HCT116 (cell line): ENCODE measurements around the gene FGF14. TPM values are rescaled to one million over a fixed set of nuclear protein-coding genes. Genes with fewer than 3 reads are reported as not detected.

Source experiments
- ATAC-seq: fragments of 200-7000 bp; cut with Tn5 transposase; 2 replicates; pipeline ENCODE4 v1.9.1; 2020; ENCODE audit warnings: mild to moderate bottlenecking, moderate library complexity
- BruUV-seq: library from RNA; stranded (reverse); fragments of 400-500 nt; replicated peaks from 2 replicates; lab custom pipeline; 2021; lab: Mats Ljungman, UMichigan
- CTCF ChIA-PET: fragments of 300-600 bp; sonication (Branson Sonifier 250); formaldehyde crosslinking; loops from one replicate; lab custom pipeline; 2021; ENCODE audit warnings: antibody characterized with exemption; lab: Charles Lee
- POLR2A ChIA-PET: fragments of 300-600, 350-600 bp; sonication (Branson Sonifier 250); formaldehyde crosslinking; loops from one replicate; lab custom pipeline; 2021; ENCODE audit warnings: antibody characterized with exemption; lab: Charles Lee
- RAD21 ChIA-PET, 2 experiments: fragments of 300-600 bp; sonication (Branson Sonifier 250); formaldehyde crosslinking; loops; one replicate each; lab custom pipeline; 2023; ENCODE audit warnings: low total read pairs in 2 of 2; ENCODE audit not compliant: uncharacterized antibody in 2 of 2, unreplicated experiment in 2 of 2, low non-redundant PET in 1 of 2; lab: Charles Lee
- DNase-seq: peaks from one replicate; pipeline ENCODE4 v3.0.0-alpha.2; 2010; ENCODE audit warnings: low read depth, low spot score
- H2AFZ ChIP-seq: fragments of 200-600 bp; shearing (Covaris generic), sonication (generic); 2 replicates; pipeline ENCODE4 v1.6.1; 2017; ENCODE audit warnings: low read depth, mixed run types, mixed read lengths, antibody characterized with exemption, low read length; ENCODE audit not compliant: poor library complexity, severe bottlenecking
- H3K27ac ChIP-seq: 2 replicates; pipeline ENCODE4 v1.5.1; 2012; ENCODE audit warnings: low read depth, low read length
- H3K27me3 ChIP-seq: fragments of 200-600 bp; sonication (generic); 2 replicates; pipeline ENCODE4 v1.6.1; 2016; ENCODE audit warnings: mixed run types, low read length, mixed read lengths; ENCODE audit not compliant: insufficient read depth
- H3K36me3 ChIP-seq, 2 experiments: fragments of 200-500 bp in 1 of 2; fragments of 200-600 bp in 1 of 2; sonication (Bioruptor generic) in 1 of 2; sonication (generic) in 1 of 2; 2 replicates each; pipeline versions ENCODE4 v1.5.1 to v1.6.1; 2014 to 2016; ENCODE audit warnings: low read length in 2 of 2, inconsistent platforms in 1 of 2, mixed read lengths in 1 of 2, mixed run types in 1 of 2; ENCODE audit not compliant: insufficient read depth in 2 of 2, control insufficient read depth in 1 of 2
- H3K4me1 ChIP-seq, 2 experiments: fragments of 200-600 bp in 1 of 2; sonication (generic) in 1 of 2; 2 replicates each; pipeline versions ENCODE4 v1.5.1 to v1.6.1; 2012 to 2017; ENCODE audit warnings: low read length in 2 of 2, inconsistent platforms in 1 of 2, mild to moderate bottlenecking in 1 of 2, mixed read lengths in 1 of 2, mixed run types in 1 of 2, moderate library complexity in 1 of 2; ENCODE audit not compliant: insufficient read depth in 2 of 2, control insufficient read depth in 1 of 2
- H3K4me2 ChIP-seq: fragments of 200-600 bp; sonication (generic); 2 replicates; pipeline ENCODE4 v1.6.1; 2017; ENCODE audit warnings: mixed run types, low read length, mixed read lengths
- H3K4me3 ChIP-seq, 2 experiments: fragments of 200-600 bp in 1 of 2; sonication (generic) in 1 of 2; replicated peaks in 1 of 2; 2 replicates each; pipeline ENCODE4 v1.5.1; 2011 to 2016; ENCODE audit warnings: low read length in 2 of 2, control low read depth in 1 of 2, low read depth in 1 of 2, mild to moderate bottlenecking in 1 of 2, mixed read lengths in 1 of 2, mixed run types in 1 of 2
- H3K79me2 ChIP-seq: fragments of 200-600 bp; sonication (generic); 2 replicates; pipeline ENCODE4 v1.6.1; 2017; ENCODE audit warnings: mild to moderate bottlenecking, mixed run types, low read length, moderate library complexity, mixed read lengths; ENCODE audit not compliant: insufficient read depth
- H3K9ac ChIP-seq: fragments of 200-600 bp; sonication (generic); 2 replicates; pipeline ENCODE4 v1.6.1; 2016; ENCODE audit warnings: low read length, mixed read lengths
- H3K9me2 ChIP-seq: fragments of 200-600 bp; sonication (generic), shearing (Covaris generic); 2 replicates; pipeline ENCODE4 v1.6.1; 2017; ENCODE audit warnings: mixed run types, mild to moderate bottlenecking, moderate library complexity; ENCODE audit not compliant: insufficient read depth
- H3K9me3 ChIP-seq, 2 experiments: fragments of 200-500 bp in 1 of 2; fragments of 200-600 bp in 1 of 2; sonication (Bioruptor generic) in 1 of 2; sonication (generic) in 1 of 2; 2 replicates each; pipeline ENCODE4 v1.6.1; 2014 to 2017; ENCODE audit warnings: low read length in 2 of 2, mixed read lengths in 2 of 2, inconsistent platforms in 1 of 2, low read depth in 1 of 2, mild to moderate bottlenecking in 1 of 2, mixed run types in 1 of 2, moderate library complexity in 1 of 2; ENCODE audit not compliant: control insufficient read depth in 1 of 2, insufficient read depth in 1 of 2
- H4K20me1 ChIP-seq: fragments of 200-600 bp; sonication (generic), shearing (Covaris generic); 2 replicates; pipeline ENCODE4 v1.6.1; 2017; ENCODE audit warnings: mixed run types, mild to moderate bottlenecking, moderate library complexity; ENCODE audit not compliant: insufficient read depth
- CEBPB ChIP-seq: IDR thresholded peaks from 2 replicates; pipeline ENCODE4 v1.6.1; 2012; ENCODE audit warnings: low read depth
- EZH2 ChIP-seq: fragments of 200-600 bp; sonication (generic); IDR thresholded peaks from 2 replicates; pipeline ENCODE4 v1.6.1; 2017; ENCODE audit warnings: antibody characterized with exemption, mixed run types
- EZH2phosphoT487 ChIP-seq: fragments of 200-600 bp; IDR thresholded peaks from 2 replicates; pipeline ENCODE4 v1.6.1; 2018; ENCODE audit warnings: antibody characterized with exemption, borderline replicate concordance
- FOSL1 ChIP-seq: IDR thresholded peaks from 2 replicates; pipeline ENCODE4 v1.6.1; 2012; ENCODE audit warnings: low read depth
- POLR2A ChIP-seq: IDR thresholded peaks from 2 replicates; pipeline ENCODE4 v1.7.0; 2011; ENCODE audit warnings: borderline replicate concordance; ENCODE audit not compliant: insufficient read depth, insufficient read length; ENCODE audit errors: extremely low read depth
- POLR2AphosphoS5 ChIP-seq: IDR thresholded peaks from 2 replicates; pipeline ENCODE4 v1.6.1; 2011; ENCODE audit warnings: mild to moderate bottlenecking, low read depth, low read length, moderate library complexity
- RAD21 ChIP-seq: IDR thresholded peaks from 2 replicates; pipeline ENCODE4 v1.6.1; 2012; ENCODE audit warnings: low read depth, mild to moderate bottlenecking
- REST ChIP-seq: IDR thresholded peaks from 2 replicates; pipeline ENCODE4 v1.6.1; 2012; ENCODE audit warnings: low read depth
- SRF ChIP-seq: IDR thresholded peaks from 2 replicates; pipeline ENCODE4 v1.6.1; 2012; ENCODE audit warnings: low read depth
- TCF7L2 ChIP-seq: IDR thresholded peaks from 2 replicates; pipeline ENCODE4 v1.7.0; 2011; ENCODE audit warnings: borderline replicate concordance, inconsistent platforms; ENCODE audit not compliant: insufficient read depth, insufficient read length; ENCODE audit errors: extremely low read depth
- ZNF274 ChIP-seq: fragments of 200-500 bp; sonication (Bioruptor generic); IDR thresholded peaks from 2 replicates; pipeline ENCODE4 v1.6.1; 2014; ENCODE audit warnings: mild to moderate bottlenecking, low read depth, low read length, inconsistent platforms
- intact Hi-C: fragments of 100-400 bp; cut with micrococcal nuclease; formaldehyde crosslinking; loops from 2 replicates; pipeline ENCODE4 v1.10.0; 2022
- total RNA-seq: library from RNA; stranded (reverse); gene quantifications from one replicate; pipeline ENCODE4 v1.2.1, GENCODE V29; 2021; ENCODE audit not compliant: unreplicated experiment
- TF ChIP-seq, protein P1 (sequence below): IDR thresholded peaks from 2 replicates; pipeline ENCODE4 v1.6.1; 2011; ENCODE audit warnings: mild to moderate bottlenecking, low read length, moderate library complexity; ENCODE audit not compliant: insufficient replicate concordance; ENCODE audit errors: extremely low read depth
- TF ChIP-seq, protein P2 (sequence below): IDR thresholded peaks from 2 replicates; pipeline ENCODE4 v1.6.1; 2012

Gene FGF14
- total RNA-seq, 1 experiment from 2014 or later, result not detected

GRCh38 chr13:102236830-102237229 is 165.0 kb downstream of the FGF14 start:
- ATAC-seq (no peak), DNase-seq (no peak)
- no peaks in the 10 kb centered on the region for H3K27me3 ChIP-seq
- BruUV-seq, result no TSS peak
- RAD21 ChIA-PET, result no interaction called here
- TF ChIP-seq REST (no peak), SRF (no peak), POLR2A (no peak), ZNF274 (no peak), CEBPB (no peak), POLR2AphosphoS5 (no peak), TCF7L2 (no peak), RAD21 (no peak), EZH2 (no peak), EZH2phosphoT487 (no peak), FOSL1 (no peak)
- TF ChIP-seq, protein P1, sequence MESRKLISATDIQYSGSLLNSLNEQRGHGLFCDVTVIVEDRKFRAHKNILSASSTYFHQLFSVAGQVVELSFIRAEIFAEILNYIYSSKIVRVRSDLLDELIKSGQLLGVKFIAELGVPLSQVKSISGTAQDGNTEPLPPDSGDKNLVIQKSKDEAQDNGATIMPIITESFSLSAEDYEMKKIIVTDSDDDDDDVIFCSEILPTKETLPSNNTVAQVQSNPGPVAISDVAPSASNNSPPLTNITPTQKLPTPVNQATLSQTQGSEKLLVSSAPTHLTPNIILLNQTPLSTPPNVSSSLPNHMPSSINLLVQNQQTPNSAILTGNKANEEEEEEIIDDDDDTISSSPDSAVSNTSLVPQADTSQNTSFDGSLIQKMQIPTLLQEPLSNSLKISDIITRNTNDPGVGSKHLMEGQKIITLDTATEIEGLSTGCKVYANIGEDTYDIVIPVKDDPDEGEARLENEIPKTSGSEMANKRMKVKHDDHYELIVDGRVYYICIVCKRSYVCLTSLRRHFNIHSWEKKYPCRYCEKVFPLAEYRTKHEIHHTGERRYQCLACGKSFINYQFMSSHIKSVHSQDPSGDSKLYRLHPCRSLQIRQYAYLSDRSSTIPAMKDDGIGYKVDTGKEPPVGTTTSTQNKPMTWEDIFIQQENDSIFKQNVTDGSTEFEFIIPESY, result no peak
- TF ChIP-seq, protein P2, sequence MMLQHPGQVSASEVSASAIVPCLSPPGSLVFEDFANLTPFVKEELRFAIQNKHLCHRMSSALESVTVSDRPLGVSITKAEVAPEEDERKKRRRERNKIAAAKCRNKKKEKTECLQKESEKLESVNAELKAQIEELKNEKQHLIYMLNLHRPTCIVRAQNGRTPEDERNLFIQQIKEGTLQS, result no peak
- TF ChIP-seq, all 23 proteins: peak for 0
- CTCF ChIA-PET, result no interaction called here
- no peaks in the 10 kb centered on the region for H3K36me3 ChIP-seq
- POLR2A ChIA-PET, result no interaction called here
- no peaks in the 10 kb centered on the region for H3K4me1 ChIP-seq
- H3K79me2 ChIP-seq, result no peaks in the 10 kb centered on the region
- no peaks in the 10 kb centered on the region for H3K9me2 ChIP-seq
- H3K4me3 ChIP-seq, result no peak overlapping the region
- no peak overlapping the region for H3K9ac ChIP-seq
- H4K20me1 ChIP-seq, result no peaks in the 10 kb centered on the region
- no peak overlapping the region for H2AFZ ChIP-seq
- H3K9me3 ChIP-seq, result no peaks in the 10 kb centered on the region
- H3K27ac ChIP-seq, result no peak overlapping the region
- intact Hi-C loops, result no loop called here
- no peak overlapping the region for H3K4me2 ChIP-seq
